ENCODE data around the gene RUFY3. TPM values are rescaled to one million over a fixed set of nuclear protein-coding genes. Genes with fewer than 3 reads are reported as not detected.
"Not testable (repeated sequence)": the region's sequence is repeated elsewhere in the genome, so short reads cannot be mapped to it uniquely, and the experiment has no call there.

RUFY3 gene
- total and polyA plus RNA-seq, 2 experiments from 2014 or later, result 28.1 to 43.7 TPM

GRCh38 chr4:70722199-70722791 lies 531 bp downstream of the RUFY3 start:
- no peak overlapping the region for H3K4me3 ChIP-seq
- H3K36me3 ChIP-seq, result no peaks in the 10 kb centered on the region
- H3K27ac ChIP-seq, result no peak overlapping the region
- peak in 1 of 2 donors; percentile 66 for DNase-seq (ENCODE audit: low read depth in 1 of 2, low spot score in 1 of 2)
- no peaks in the 10 kb centered on the region for H3K9me3 ChIP-seq (ENCODE audit: low read depth)
- TF ChIP-seq CTCF (IDR thresholded peaks at IDR 0.05; ENCODE audit: low read depth, low read length), result no peak
- H3K27me3 ChIP-seq, result no peaks in the 10 kb centered on the region
- H3K4me1 ChIP-seq (ENCODE audit: low read depth), result peaks cover 5% of the 10 kb centered on the region

DNA sequence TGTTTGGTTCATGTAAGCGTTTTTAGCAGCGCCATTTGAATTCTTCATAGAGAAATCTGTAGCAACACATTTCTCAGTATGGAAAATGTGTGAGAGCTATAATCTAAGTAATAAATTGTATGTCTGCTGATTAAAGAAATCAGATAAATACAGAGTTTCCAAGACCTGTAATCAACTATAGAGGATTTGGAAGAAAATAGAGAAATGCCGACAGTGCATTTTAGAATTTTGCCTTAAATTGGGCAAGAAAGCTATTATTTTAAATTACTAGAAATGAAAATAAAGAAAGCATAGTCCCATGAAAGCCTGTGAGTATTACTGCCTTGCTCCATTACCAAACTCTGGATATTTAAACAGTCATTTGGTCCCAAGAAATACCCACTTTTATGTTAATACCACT lies 2.7 kb downstream of the RUFY3 start:
- Histone ChIP-seq H3K27ac (no peak overlapping the region), H3K27me3 (no peaks in the 10 kb centered on the region), H3K36me3 (no peaks in the 10 kb centered on the region), H3K4me3 (no peak overlapping the region), H3K4me1 (ENCODE audit: low read depth) (peaks cover 5% of the 10 kb centered on the region), H3K9me3 (ENCODE audit: low read depth) (no peaks in the 10 kb centered on the region)
- no peak for TF ChIP-seq CTCF (IDR thresholded peaks at IDR 0.05; ENCODE audit: low read depth, low read length)
- no peak for DNase-seq (ENCODE audit: low read depth in 1 of 2, low spot score in 1 of 2)

DNA sequence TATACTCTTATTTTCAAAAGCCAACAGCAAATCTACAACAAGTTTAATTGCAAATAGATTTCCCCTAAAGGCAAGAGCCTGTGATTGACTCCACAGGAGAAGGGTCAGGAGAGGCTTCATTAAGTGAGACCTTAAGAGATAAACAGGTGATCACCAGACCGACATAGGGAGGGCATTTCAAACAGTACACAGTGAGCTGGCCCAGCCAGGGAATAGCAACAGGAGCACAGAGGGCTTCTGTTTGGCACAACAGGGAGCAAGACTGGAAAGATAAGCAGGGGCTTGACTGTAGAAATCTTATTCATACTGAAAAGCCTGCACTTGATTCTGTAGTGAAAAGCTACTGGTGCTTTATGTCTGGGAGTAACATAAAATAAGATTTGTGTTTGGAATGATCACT lies 3.9 kb downstream of the RUFY3 start:
- Histone ChIP-seq H3K4me1 (ENCODE audit: low read depth) (peaks cover 5% of the 10 kb centered on the region), H3K27me3 (no peaks in the 10 kb centered on the region), H3K4me3 (no peak overlapping the region), H3K36me3 (no peaks in the 10 kb centered on the region), H3K27ac (no peak overlapping the region), H3K9me3 (ENCODE audit: low read depth) (no peaks in the 10 kb centered on the region)
- DNase-seq (ENCODE audit: low read depth in 1 of 2, low spot score in 1 of 2), result no peak
- TF ChIP-seq CTCF (IDR thresholded peaks at IDR 0.05; ENCODE audit: low read depth, low read length), result no peak

DNA sequence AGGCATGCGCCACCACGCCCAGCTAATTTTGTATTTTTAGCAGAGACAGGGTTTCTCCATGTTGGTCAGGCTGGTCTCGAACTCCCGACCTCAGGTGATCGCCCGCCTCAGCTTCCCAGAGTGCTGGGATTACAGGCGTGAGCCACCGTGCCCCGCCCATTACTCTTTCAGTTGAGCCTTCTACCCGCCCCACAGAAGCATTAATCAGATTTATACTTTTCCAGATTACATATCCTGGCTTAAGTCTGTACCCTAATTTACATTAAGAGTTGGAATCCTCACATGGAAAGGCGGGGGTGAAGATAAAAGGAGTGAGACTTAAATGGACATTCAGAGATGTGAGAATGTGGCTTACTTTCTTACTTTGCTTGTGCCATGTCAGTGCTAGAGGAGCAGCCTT lies 4.8 kb downstream of the RUFY3 start:
- H3K27ac ChIP-seq; H3K27me3 ChIP-seq; H3K9me3 ChIP-seq (ENCODE audit: low read depth); H3K4me1 ChIP-seq (ENCODE audit: low read depth); DNase-seq (ENCODE audit: low read depth in 1 of 2, low spot score in 1 of 2); H3K4me3 ChIP-seq; H3K36me3 ChIP-seq: not testable (repeated sequence)

DNA sequence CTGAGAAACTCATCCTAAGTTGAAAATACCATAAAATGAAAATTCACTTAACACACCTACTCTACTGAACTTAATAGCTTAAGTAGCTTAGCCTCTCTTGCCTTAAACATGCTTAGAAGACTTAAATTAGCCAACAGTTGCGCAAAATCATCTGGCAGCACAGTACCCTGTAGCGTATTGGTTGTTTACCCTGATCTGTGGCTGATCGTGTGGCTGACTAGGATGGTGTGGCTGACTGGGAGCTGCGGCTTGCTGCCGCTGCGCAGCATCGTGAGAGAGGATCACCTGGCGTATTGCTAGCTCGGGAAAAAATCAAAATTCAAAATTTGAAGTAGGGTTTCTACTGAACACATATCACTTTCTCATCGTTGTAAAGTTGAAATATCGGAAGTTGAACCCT lies 6.3 kb downstream of the RUFY3 start:
- H3K27me3 ChIP-seq, result no peaks in the 10 kb centered on the region
- no peaks in the 10 kb centered on the region for H3K9me3 ChIP-seq (ENCODE audit: low read depth)
- H3K27ac ChIP-seq, result no peak overlapping the region
- H3K4me1 ChIP-seq (ENCODE audit: low read depth), result no peaks in the 10 kb centered on the region
- no peak overlapping the region for H3K4me3 ChIP-seq
- TF ChIP-seq CTCF (IDR thresholded peaks at IDR 0.05; ENCODE audit: low read depth, low read length), result no peak
- no peak for DNase-seq (ENCODE audit: low read depth in 1 of 2, low spot score in 1 of 2)
- H3K36me3 ChIP-seq, result no peaks in the 10 kb centered on the region

- not testable (repeated sequence) for H3K36me3 ChIP-seq; H3K9me3 ChIP-seq (ENCODE audit: low read depth); H3K27ac ChIP-seq; H3K4me1 ChIP-seq (ENCODE audit: low read depth); DNase-seq (ENCODE audit: low read depth in 1 of 2, low spot score in 1 of 2); H3K27me3 ChIP-seq; H3K4me3 ChIP-seq
Observed at GRCh38 chr4:70732878-70733277, 11.1 kb downstream of the RUFY3 start.

Measured in cardiac muscle cell (in vitro differentiated cells and primary cell).